ENCODE data around the gene CLEC10A. TPM values are rescaled to one million over a fixed set of nuclear protein-coding genes. Genes with fewer than 3 reads are reported as not detected.

CLEC10A gene
- polyA plus RNA-seq, 1 donor: 2.2 TPM

DNA sequence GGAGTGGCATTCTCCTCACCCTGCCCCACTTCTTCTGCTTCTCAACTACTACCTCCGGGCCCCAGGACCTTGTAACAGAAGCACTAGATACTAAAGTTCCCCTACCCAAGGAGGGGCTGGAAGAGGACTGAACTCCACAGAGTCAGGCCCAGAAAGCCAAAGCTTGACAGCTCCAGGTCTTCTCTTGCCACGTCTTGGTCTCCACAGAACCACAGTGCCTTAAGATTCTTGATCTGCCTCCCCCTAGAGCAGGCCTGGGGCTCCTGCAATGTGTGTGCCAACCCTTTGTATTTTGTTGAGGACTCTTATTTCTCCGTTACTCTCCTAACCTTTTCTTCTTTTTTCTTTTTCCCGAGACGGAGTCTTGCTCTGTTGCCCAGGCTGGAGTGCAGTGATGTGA lies 40.2 kb downstream of the CLEC10A start:
- DNase-seq (ENCODE audit: low read depth): no peak

DNA sequence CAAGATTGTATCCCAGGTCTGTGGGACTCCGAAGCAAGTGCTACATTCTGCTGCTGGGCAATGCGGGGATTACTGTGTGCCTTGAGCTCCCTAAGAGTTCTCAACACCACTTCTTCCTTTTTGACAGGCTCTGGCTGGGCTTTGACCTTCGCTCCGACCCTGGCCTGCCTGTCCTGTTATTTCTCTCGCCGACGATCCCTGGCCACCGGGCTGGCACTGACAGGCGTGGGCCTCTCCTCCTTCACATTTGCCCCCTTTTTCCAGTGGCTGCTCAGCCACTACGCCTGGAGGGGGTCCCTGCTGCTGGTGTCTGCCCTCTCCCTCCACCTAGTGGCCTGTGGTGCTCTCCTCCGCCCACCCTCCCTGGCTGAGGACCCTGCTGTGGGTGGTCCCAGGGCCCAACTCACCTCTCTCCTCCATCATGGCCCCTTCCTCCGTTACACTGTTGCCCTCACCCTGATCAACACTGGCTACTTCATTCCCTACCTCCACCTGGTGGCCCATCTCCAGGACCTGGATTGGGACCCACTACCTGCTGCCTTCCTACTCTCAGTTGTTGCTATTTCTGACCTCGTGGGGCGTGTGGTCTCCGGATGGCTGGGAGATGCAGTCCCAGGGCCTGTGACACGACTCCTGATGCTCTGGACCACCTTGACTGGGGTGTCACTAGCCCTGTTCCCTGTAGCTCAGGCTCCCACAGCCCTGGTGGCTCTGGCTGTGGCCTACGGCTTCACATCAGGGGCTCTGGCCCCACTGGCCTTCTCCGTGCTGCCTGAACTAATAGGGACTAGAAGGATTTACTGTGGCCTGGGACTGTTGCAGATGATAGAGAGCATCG lies 41.8 kb downstream of the CLEC10A start:
- DNase-seq (ENCODE audit: low read depth): no peak

GRCh38 chr17:7035591-7036368 lies 44.3 kb downstream of the CLEC10A start, which contains the start of gene SLC16A13:
Gene SLC16A13, plus strand, starts transcription at chr17:7036015. Its CDS starts 368 bp downstream, at chr17:7036383.
- peak; percentile 43 for DNase-seq (ENCODE audit: low read depth)

DNA sequence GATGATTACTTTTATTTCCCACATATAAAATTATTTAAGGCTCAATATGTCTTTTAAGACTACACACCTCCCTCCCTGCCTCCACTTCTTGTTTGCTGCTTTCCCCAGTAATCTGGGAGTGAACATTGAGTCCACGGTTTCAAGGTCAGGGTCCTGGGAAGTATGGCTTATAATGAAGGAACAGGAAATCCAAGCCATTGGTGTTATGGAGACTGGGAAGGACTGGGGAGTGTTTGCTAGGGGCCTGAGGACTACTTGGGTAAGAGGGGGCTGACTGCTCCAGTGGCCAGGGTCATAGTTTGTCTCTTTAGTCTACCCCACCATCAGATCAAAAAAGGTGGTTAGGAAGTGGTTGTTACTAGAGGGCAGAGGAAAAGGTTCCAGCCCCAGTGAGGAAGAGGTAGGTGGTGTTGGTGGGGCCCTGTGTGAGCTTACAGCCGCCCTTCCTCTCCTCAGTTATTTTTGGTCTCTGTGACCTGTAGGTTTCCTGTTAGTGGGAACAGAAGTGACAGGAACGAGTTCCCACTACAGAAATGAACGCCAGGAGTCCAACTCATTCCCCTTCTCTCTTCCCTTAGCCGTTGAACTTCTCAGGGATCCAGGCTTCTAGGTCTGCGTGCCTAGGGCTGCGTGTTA lies 45.0 kb downstream of the CLEC10A start:
- no peak for DNase-seq (ENCODE audit: low read depth)

DNA sequence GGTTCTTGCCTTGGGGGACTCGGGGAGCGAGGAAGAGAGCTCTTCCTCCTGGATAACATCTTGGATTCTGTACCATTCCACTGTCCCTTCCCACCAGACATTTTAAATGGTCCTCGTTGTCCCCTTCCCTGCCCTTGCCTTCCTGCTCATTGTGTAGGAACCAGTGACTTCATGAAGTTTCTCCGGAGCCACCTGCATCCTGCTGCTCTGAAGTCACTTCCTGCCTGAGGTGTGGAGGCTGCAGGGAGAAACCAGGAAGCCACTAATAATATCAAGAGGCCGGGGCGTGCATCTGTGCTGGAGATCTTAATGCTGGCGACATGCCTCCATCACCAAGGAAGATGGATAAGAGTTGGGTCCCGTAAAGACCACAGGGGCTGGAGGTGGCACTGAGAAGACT lies 50.4 kb downstream of the CLEC10A start:
- DNase-seq (ENCODE audit: low read depth): no peak

GRCh38 chr17:7029096-7029495 lies 51.0 kb downstream of the CLEC10A start:
- no peak for DNase-seq (ENCODE audit: low read depth)

DNA sequence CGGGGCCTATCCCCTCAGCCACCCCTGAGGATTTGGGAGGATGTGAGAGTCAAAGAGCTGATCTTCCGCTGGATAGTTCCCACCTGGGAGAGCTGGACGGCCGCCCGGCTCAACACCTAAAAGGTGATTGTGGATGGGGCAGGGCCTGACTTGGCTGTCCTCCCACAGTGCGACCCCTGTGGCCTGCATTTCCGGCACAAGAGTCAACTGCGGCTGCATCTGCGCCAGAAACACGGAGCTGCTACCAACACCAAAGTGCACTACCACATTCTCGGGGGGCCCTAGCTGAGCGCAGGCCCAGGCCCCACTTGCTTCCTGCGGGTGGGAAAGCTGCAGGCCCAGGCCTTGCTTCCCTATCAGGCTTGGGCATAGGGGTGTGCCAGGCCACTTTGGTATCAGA lies 52.7 kb downstream of the CLEC10A start:
- DNase-seq (ENCODE audit: low read depth): no peak

- no peak for DNase-seq (ENCODE audit: low read depth)
Measured at GRCh38 chr17:7026471-7027115, 53.5 kb downstream of the CLEC10A start.

DNA sequence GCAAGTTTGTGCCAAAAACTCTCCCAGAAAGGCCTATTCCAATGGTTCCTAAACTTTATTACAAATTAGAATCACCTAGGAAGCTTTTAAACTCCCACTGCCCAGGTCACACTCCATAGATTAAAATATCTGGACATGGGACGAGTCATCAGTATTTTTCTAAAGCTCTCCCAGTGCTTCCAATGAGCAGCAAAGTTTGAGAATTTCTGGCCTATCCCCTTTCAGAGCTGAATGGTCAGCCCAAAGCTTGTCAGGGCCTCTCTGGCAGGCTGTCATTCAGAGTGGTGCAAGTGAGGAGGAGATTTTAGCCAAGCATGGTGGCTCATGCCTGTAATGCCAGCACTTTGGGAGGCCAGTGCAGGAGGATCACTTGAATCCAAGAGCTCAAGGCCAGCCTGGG lies 54.8 kb downstream of the CLEC10A start:
- no peak for DNase-seq (ENCODE audit: low read depth)

Other genes with a start within 250 kb of the CLEC10A start
- gene TEKT1, start 248.5 kb downstream of the CLEC10A start, polyA plus RNA-seq (ENCODE audit: insufficient read length): not detected
- gene ALOX12, start 84.2 kb downstream of the CLEC10A start, polyA plus RNA-seq (ENCODE audit: insufficient read length): 1.9 TPM
- gene RNASEK, start 67.6 kb downstream of the CLEC10A start, polyA plus RNA-seq (ENCODE audit: insufficient read length): 118 TPM
- 19.3 TPM for gene BCL6B, start 57.2 kb downstream of the CLEC10A start, polyA plus RNA-seq (ENCODE audit: insufficient read length)
- gene SLC16A13, start 44.2 kb downstream of the CLEC10A start, polyA plus RNA-seq (ENCODE audit: insufficient read length): 0.96 TPM
- gene SLC16A11, start 36.2 kb downstream of the CLEC10A start, polyA plus RNA-seq (ENCODE audit: insufficient read length): 0.33 TPM
- 0.11 TPM for gene ASGR2, start 34.6 kb upstream of the CLEC10A start, polyA plus RNA-seq (ENCODE audit: insufficient read length)
- 2.3 TPM for gene ASGR1, start 99.1 kb upstream of the CLEC10A start, polyA plus RNA-seq (ENCODE audit: insufficient read length)
- 18.0 TPM for gene DLG4, start 139.6 kb upstream of the CLEC10A start, polyA plus RNA-seq (ENCODE audit: insufficient read length)
- 243 TPM for gene ACADVL, start 139.7 kb upstream of the CLEC10A start, polyA plus RNA-seq (ENCODE audit: insufficient read length)
- 36.2 TPM for gene DVL2, start 154.3 kb upstream of the CLEC10A start, polyA plus RNA-seq (ENCODE audit: insufficient read length)
- 35.7 TPM for gene PHF23, start 159.2 kb upstream of the CLEC10A start, polyA plus RNA-seq (ENCODE audit: insufficient read length)
- gene GABARAP, start 162.2 kb upstream of the CLEC10A start, polyA plus RNA-seq (ENCODE audit: insufficient read length): 246 TPM
- 187 TPM for gene CTDNEP1, start 171.5 kb upstream of the CLEC10A start, polyA plus RNA-seq (ENCODE audit: insufficient read length)
- gene ELP5, start 172.0 kb upstream of the CLEC10A start, polyA plus RNA-seq (ENCODE audit: insufficient read length): 48.5 TPM
- 0.99 TPM for gene CLDN7, start 182.2 kb upstream of the CLEC10A start, polyA plus RNA-seq (ENCODE audit: insufficient read length)
- 39.2 TPM for gene SLC2A4, start 201.5 kb upstream of the CLEC10A start, polyA plus RNA-seq (ENCODE audit: insufficient read length)
- 2.4 TPM for gene YBX2, start 214.4 kb upstream of the CLEC10A start, polyA plus RNA-seq (ENCODE audit: insufficient read length)
- gene EIF5A, start 227.4 kb upstream of the CLEC10A start, polyA plus RNA-seq (ENCODE audit: insufficient read length): 281 TPM
- gene GPS2, start 235.1 kb upstream of the CLEC10A start, polyA plus RNA-seq (ENCODE audit: insufficient read length): 60.5 TPM
- gene NEURL4, start 249.1 kb upstream of the CLEC10A start, polyA plus RNA-seq (ENCODE audit: insufficient read length): 18.7 TPM

All from forelimb muscle (tissue), 1 donor.